ENCODE results near the gene RPL23. TPM values are rescaled to one million over a fixed set of nuclear protein-coding genes. Genes with fewer than 3 reads are reported as not detected.
"Not testable (repeated sequence)": the region's sequence is repeated elsewhere in the genome, so short reads cannot be mapped to it uniquely, and the experiment has no call there.

RPL23 gene
- total RNA-seq, 1 donor from 2014 or later = 1,802 TPM

- H3K36me3 Mint-ChIP-seq (ENCODE audit: low read depth) = peaks cover 2% of the 10 kb centered on the region
- peak overlapping the region; percentile 97 for H3K4me3 Mint-ChIP-seq
- TF ChIP-seq CTCF (conservative IDR thresholded peaks at IDR 0.05) = no peak
- H3K4me1 Mint-ChIP-seq = peaks cover 52% of the 10 kb centered on the region
- H3K27me3 Mint-ChIP-seq (ENCODE audit: low read depth) = peaks cover 41% of the 10 kb centered on the region
- H3K27ac Mint-ChIP-seq (ENCODE audit: unreplicated experiment) = peak overlapping the region; percentile 75
- peaks cover 2% of the 10 kb centered on the region for H3K9me3 Mint-ChIP-seq
- DNase-seq (ENCODE audit: low read depth, low spot score) = no peak
These were observed 14.7 kb upstream of the RPL23 start for GRCh38 chr17:38867968-38868816.

- Mint-ChIP-seq H3K27me3 (ENCODE audit: low read depth) (peaks cover 41% of the 10 kb centered on the region), H3K27ac (ENCODE audit: unreplicated experiment) (peak overlapping the region; percentile 15), H3K9me3 (peaks cover 2% of the 10 kb centered on the region), H3K4me3 (peak overlapping the region; percentile 97), H3K36me3 (ENCODE audit: low read depth) (peaks cover 2% of the 10 kb centered on the region), H3K4me1 (peaks cover 48% of the 10 kb centered on the region)
- peak; percentile 74 for DNase-seq (ENCODE audit: low read depth, low spot score)
- peak; percentile 69 for TF ChIP-seq CTCF (conservative IDR thresholded peaks at IDR 0.05)
These were observed 13.9 kb upstream of the RPL23 start for GRCh38 chr17:38867179-38867967.

DNA sequence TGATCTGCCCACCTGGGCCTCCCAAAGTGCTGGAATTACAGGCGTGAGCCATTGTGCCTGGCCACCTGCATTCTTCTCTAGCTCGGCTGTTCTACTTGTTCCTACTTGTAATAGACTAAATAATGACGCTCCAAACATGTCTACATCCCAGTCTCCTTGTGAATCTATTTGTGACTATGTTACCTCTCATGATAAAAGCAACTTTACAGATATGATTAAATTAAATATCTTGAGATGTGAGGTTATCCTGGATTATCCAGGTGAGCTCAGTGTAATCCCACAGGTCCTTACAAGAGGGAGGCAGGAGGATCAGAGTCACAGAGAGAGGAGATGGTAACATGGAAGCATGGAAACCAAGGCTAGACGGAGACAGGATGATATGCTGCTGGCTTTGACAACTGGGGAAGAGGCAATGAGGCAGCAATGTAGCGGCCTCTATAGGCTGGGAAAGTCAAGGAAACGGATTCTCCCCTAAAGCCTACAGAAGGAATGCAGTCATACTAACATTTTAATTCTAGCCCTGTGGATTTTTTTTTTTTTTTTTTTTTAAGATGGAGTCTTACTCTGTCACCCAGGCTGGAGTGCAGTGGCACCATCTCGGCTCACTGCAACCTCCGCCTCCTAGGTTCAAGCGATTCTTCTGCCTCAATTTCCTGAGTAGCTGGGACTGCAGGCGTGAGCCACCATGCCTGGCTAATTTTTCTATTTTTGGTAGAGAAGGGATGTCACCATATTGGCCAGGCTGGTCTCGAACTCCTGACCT lies 11.3 kb upstream of the RPL23 start:
- peaks cover 2% of the 10 kb centered on the region for H3K9me3 Mint-ChIP-seq
- peaks cover 2% of the 10 kb centered on the region for H3K36me3 Mint-ChIP-seq (ENCODE audit: low read depth)
- no peak for DNase-seq (ENCODE audit: low read depth, low spot score)
- H3K4me1 Mint-ChIP-seq = peaks cover 35% of the 10 kb centered on the region
- peak overlapping the region; percentile 97 for H3K4me3 Mint-ChIP-seq
- H3K27me3 Mint-ChIP-seq (ENCODE audit: low read depth) = peaks cover 32% of the 10 kb centered on the region
- no peak overlapping the region for H3K27ac Mint-ChIP-seq (ENCODE audit: unreplicated experiment)
- peak; percentile 47 for TF ChIP-seq CTCF (conservative IDR thresholded peaks at IDR 0.05)

DNA sequence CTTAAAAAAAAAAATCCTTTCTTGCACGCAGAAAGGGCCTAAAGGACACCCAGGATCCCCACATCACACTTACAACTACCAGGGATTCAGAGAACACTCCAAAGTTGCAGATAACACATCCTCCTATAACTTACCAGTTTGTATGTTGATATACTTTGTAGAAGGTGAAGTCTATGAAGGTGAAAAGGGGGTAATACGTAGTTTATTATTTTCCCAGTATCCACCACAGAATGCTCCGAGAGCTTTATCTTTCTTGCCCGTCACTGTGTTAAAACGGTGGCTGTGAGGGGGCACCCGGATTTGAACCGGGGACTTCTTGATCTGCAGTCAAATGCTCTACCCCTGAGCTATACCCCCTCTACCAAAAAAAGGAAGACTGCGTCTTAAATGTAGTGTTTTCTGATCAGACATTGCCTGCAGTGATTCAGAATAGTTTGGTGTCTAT lies 7.9 kb upstream of the RPL23 start:
- Mint-ChIP-seq H3K9me3 (no peaks in the 10 kb centered on the region), H3K27ac (ENCODE audit: unreplicated experiment) (no peak overlapping the region), H3K4me3 (peak overlapping the region; percentile 67), H3K27me3 (ENCODE audit: low read depth) (peaks cover 11% of the 10 kb centered on the region), H3K36me3 (ENCODE audit: low read depth) (no peaks in the 10 kb centered on the region), H3K4me1 (peaks cover 12% of the 10 kb centered on the region)
- no peak for TF ChIP-seq CTCF (conservative IDR thresholded peaks at IDR 0.05)
- no peak for DNase-seq (ENCODE audit: low read depth, low spot score)

GRCh38 chr17:38857271-38857670 lies 3.8 kb upstream of the RPL23 start:
- no peak for TF ChIP-seq CTCF (conservative IDR thresholded peaks at IDR 0.05)
- H3K27ac Mint-ChIP-seq (ENCODE audit: unreplicated experiment) = no peak overlapping the region
- peaks cover 20% of the 10 kb centered on the region for H3K4me1 Mint-ChIP-seq
- DNase-seq (ENCODE audit: low read depth, low spot score) = no peak
- peaks cover 12% of the 10 kb centered on the region for H3K36me3 Mint-ChIP-seq (ENCODE audit: low read depth)
- no peak overlapping the region for H3K4me3 Mint-ChIP-seq
- H3K9me3 Mint-ChIP-seq = no peaks in the 10 kb centered on the region
- no peaks in the 10 kb centered on the region for H3K27me3 Mint-ChIP-seq (ENCODE audit: low read depth)

- H3K9me3 Mint-ChIP-seq; H3K27ac Mint-ChIP-seq (ENCODE audit: unreplicated experiment); DNase-seq (ENCODE audit: low read depth, low spot score); H3K27me3 Mint-ChIP-seq (ENCODE audit: low read depth): not testable (repeated sequence)
- Mint-ChIP-seq H3K4me3 (peak overlapping the region; percentile 78), H3K36me3 (ENCODE audit: low read depth) (peaks cover 31% of the 10 kb centered on the region), H3K4me1 (peaks cover 40% of the 10 kb centered on the region)
These were observed 1.7 kb upstream of the RPL23 start for GRCh38 chr17:38855101-38855714.
